Activated CD4-positive, alpha-beta memory T cell treated with anti-CD3 and anti-CD28 coated beads for 36 hours (primary cell): Measurements from ENCODE around the gene N4BP2. TPM values are rescaled to one million over a fixed set of nuclear protein-coding genes. Genes with fewer than 3 reads are reported as not detected.
"Not testable (repeated sequence)": the region's sequence is repeated elsewhere in the genome, so short reads cannot be mapped to it uniquely, and the experiment has no call there.

Experiments
- CTCF ChIA-PET: fragments of 350-600 bp; sonication (Branson Sonifier 250); formaldehyde crosslinking; loops from one replicate; lab custom pipeline; 2021; ENCODE audit warnings: antibody characterized with exemption, inconsistent platforms; lab: Charles Lee
- POLR2A ChIA-PET: fragments of 350-600 bp; sonication (Branson Sonifier 250); formaldehyde crosslinking; loops from one replicate; lab custom pipeline; 2021; ENCODE audit warnings: antibody characterized with exemption; lab: Charles Lee
- DNase-seq: peaks from one replicate; pipeline ENCODE4 v3.0.0-alpha.2; 2020
- H3K27ac Mint-ChIP-seq: one replicate; pipeline ENCODE4 v1.8.0; 2021; ENCODE audit warnings: mixed read lengths
- H3K27me3 Mint-ChIP-seq: one replicate; pipeline ENCODE4 v1.8.0; 2021; ENCODE audit warnings: mixed read lengths
- H3K36me3 Mint-ChIP-seq: one replicate; pipeline ENCODE4 v1.8.0; 2021; ENCODE audit warnings: mixed read lengths
- H3K4me1 Mint-ChIP-seq: one replicate; pipeline ENCODE4 v1.8.0; 2021; ENCODE audit warnings: low read depth, mixed read lengths
- H3K4me3 Mint-ChIP-seq: one replicate; pipeline ENCODE4 v1.8.0; 2021; ENCODE audit warnings: mild to moderate bottlenecking, mixed read lengths
- H3K9me3 Mint-ChIP-seq: one replicate; pipeline ENCODE4 v1.8.0; 2021; ENCODE audit warnings: mixed read lengths
- intact Hi-C: fragments of 100-400 bp; cut with micrococcal nuclease; formaldehyde crosslinking; loops from one replicate; pipeline ENCODE4 v1.15.1; 2023
- total RNA-seq, 2 experiments: library from RNA; stranded (reverse); gene quantifications; one replicate each; pipeline ENCODE4 v1.2.3, GENCODE V29; 2021

The N4BP2 gene
- total RNA-seq, 2 experiments from 2014 or later: 19.3 to 21.9 TPM

- peaks cover 11% of the 10 kb centered on the region for H3K4me1 Mint-ChIP-seq
- H3K27me3 Mint-ChIP-seq, H3K9me3 Mint-ChIP-seq, H3K27ac Mint-ChIP-seq, POLR2A ChIA-PET, DNase-seq, intact Hi-C loops, H3K36me3 Mint-ChIP-seq, CTCF ChIA-PET, H3K4me3 Mint-ChIP-seq: not testable (repeated sequence)
Measured at GRCh38 chr4:40093400-40093799, 36.8 kb downstream of the N4BP2 start.

- Mint-ChIP-seq H3K27ac (no peak overlapping the region), H3K27me3 (no peaks in the 10 kb centered on the region), H3K36me3 (peaks cover 16% of the 10 kb centered on the region), H3K4me1 (peaks cover 7% of the 10 kb centered on the region), H3K9me3 (no peaks in the 10 kb centered on the region), H3K4me3 (no peak overlapping the region)
- ChIA-PET CTCF (no interaction called here), POLR2A (no interaction called here)
- DNase-seq: no peak
- intact Hi-C loops: no loop called here
Measured at GRCh38 chr4:40099010-40099409, 42.4 kb downstream of the N4BP2 start.

- POLR2A ChIA-PET, CTCF ChIA-PET, H3K9me3 Mint-ChIP-seq, DNase-seq, H3K4me3 Mint-ChIP-seq, H3K27me3 Mint-ChIP-seq, intact Hi-C loops, H3K4me1 Mint-ChIP-seq, H3K27ac Mint-ChIP-seq: not testable (repeated sequence)
- peaks cover 17% of the 10 kb centered on the region for H3K36me3 Mint-ChIP-seq
Measured at GRCh38 chr4:40107150-40107549, 50.5 kb downstream of the N4BP2 start.

DNA sequence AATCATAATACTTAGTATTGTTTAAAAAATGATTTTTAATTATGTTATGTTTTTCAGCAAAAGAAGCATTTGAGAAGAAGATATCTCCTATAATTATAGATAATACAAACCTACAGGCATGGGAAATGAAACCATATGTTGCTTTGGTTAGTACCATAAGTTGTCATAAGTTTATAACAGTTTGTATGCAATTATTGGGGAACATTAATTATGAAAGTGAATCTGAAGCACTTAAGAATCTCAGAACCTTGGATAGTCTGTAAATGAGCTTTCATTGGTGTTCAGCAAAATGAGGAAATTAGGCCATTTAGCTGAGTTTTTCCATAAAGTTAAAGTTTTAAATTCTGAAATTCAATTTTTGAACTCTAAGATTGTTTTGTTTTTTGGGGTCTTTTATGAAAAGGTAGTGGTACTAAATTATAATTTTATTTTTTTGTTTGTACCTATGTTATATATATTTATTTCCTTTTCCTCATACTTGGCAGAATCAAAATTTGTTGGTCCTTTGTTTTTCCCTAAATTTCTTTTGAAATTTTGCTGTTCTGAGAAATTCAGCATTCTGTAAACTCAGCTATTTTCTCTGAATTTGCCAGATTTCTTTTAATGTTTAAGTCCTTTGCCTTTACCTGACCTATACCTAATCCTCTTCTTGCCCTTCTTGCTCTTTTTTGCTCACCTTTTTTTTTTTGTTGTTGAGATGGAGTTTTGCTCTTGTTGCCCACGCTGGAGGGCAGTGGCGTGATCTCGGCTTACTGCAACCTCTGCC is 55.6 kb downstream of the N4BP2 start:
- POLR2A ChIA-PET: no interaction called here

GRCh38 chr4:40114206-40114605 is 57.6 kb downstream of the N4BP2 start:
- Mint-ChIP-seq H3K9me3 (no peaks in the 10 kb centered on the region), H3K36me3 (peaks cover 5% of the 10 kb centered on the region), H3K4me1 (no peaks in the 10 kb centered on the region), H3K27ac (no peak overlapping the region), H3K4me3 (no peak overlapping the region), H3K27me3 (no peaks in the 10 kb centered on the region)
- DNase-seq: no peak
- POLR2A ChIA-PET: no interaction called here
- CTCF ChIA-PET: no interaction called here
- intact Hi-C loops: no loop called here

More for the DNA sequence above, 55.6 kb downstream of the N4BP2 start:
- no peaks in the 10 kb centered on the region for H3K4me1 Mint-ChIP-seq
- no peak overlapping the region for H3K4me3 Mint-ChIP-seq
- H3K36me3 Mint-ChIP-seq: peaks cover 2% of the 10 kb centered on the region
- CTCF ChIA-PET: no interaction called here
- H3K27me3 Mint-ChIP-seq: no peaks in the 10 kb centered on the region
- H3K27ac Mint-ChIP-seq: no peak overlapping the region
- no peaks in the 10 kb centered on the region for H3K9me3 Mint-ChIP-seq
- intact Hi-C loops: no loop called here
- no peak for DNase-seq

- intact Hi-C loops: no loop called here
- DNase-seq: no peak
- POLR2A ChIA-PET: no interaction called here
- no peaks in the 10 kb centered on the region for H3K27me3 Mint-ChIP-seq
- CTCF ChIA-PET: interaction anchor here (1.6 kb wide), 1 partner anchor 207 kb away, joined by 5 read pairs; no protein-coding TSS in a partner anchor
- H3K36me3 Mint-ChIP-seq: peaks cover 11% of the 10 kb centered on the region
- peaks cover 34% of the 10 kb centered on the region for H3K4me1 Mint-ChIP-seq
- no peaks in the 10 kb centered on the region for H3K9me3 Mint-ChIP-seq
- no peak overlapping the region for H3K27ac Mint-ChIP-seq
- no peak overlapping the region for H3K4me3 Mint-ChIP-seq
Measured at GRCh38 chr4:40118861-40119260, 62.2 kb downstream of the N4BP2 start.

DNA sequence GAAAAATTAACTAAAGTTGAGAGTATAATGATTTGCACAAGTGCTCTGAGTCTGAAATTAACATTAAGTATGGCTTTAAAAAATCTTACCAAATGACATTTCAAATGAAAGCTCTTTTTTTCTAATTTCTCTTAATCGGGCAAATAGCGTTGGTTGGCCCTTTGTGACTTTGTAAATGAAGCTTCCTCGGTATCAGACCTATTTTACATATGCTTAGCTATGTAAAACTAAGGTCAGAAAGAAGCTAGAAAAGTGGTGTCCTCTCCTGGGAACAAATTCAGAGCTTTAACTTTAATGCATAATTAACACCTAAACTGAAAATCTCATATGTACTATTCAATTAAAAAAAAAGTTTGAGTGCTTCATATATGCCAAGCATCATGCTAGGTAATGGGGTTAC is 62.7 kb downstream of the N4BP2 start:
- Mint-ChIP-seq H3K4me1 (peaks cover 34% of the 10 kb centered on the region), H3K27me3 (no peaks in the 10 kb centered on the region), H3K36me3 (peaks cover 11% of the 10 kb centered on the region), H3K4me3 (no peak overlapping the region), H3K27ac (no peak overlapping the region), H3K9me3 (no peaks in the 10 kb centered on the region)
- DNase-seq: no peak
- ChIA-PET POLR2A (no interaction called here), CTCF (interaction anchor here (1.6 to 1.7 kb wide), 2 partner anchors 31 to 206 kb away, joined by 5 read pairs; no protein-coding TSS in a partner anchor)
- intact Hi-C loops: no loop called here

- Mint-ChIP-seq H3K9me3 (no peaks in the 10 kb centered on the region), H3K27me3 (no peaks in the 10 kb centered on the region), H3K4me3 (no peak overlapping the region), H3K36me3 (peaks cover 13% of the 10 kb centered on the region), H3K27ac (peak overlapping the region; percentile 16), H3K4me1 (peaks cover 44% of the 10 kb centered on the region)
- intact Hi-C loops: loop anchor here (5.0 to 10.0 kb wide), 2 partner anchors 63 to 64 kb away; partner anchors contain the start of gene N4BP2
- POLR2A ChIA-PET: interaction anchor here (1.1 kb wide), 1 partner anchor 66 kb away, joined by 4 read pairs; the partner anchor contains the start of gene N4BP2
- peak; percentile 35 for DNase-seq
- CTCF ChIA-PET: interaction anchor here (0.6 to 2.0 kb wide), 4 partner anchors 63 to 204 kb away, joined by 3 to 6 read pairs (median 3); no protein-coding TSS in a partner anchor
Measured at GRCh38 chr4:40121515-40121914, 64.9 kb downstream of the N4BP2 start.

GRCh38 chr4:40122941-40123340 is 66.3 kb downstream of the N4BP2 start:
- Mint-ChIP-seq H3K27me3 (no peaks in the 10 kb centered on the region), H3K9me3 (no peaks in the 10 kb centered on the region), H3K36me3 (peaks cover 13% of the 10 kb centered on the region), H3K27ac (peak overlapping the region; percentile 57), H3K4me1 (peaks cover 44% of the 10 kb centered on the region), H3K4me3 (no peak overlapping the region)
- POLR2A ChIA-PET: no interaction called here
- intact Hi-C loops: loop anchor here (5.0 to 10.0 kb wide), 2 partner anchors 62 to 66 kb away; partner anchors contain the start of gene N4BP2
- DNase-seq: no peak
- CTCF ChIA-PET: interaction anchor here (0.7 to 1.2 kb wide), 3 partner anchors 62 to 392 kb away, joined by 3 to 5 read pairs (median 3); no protein-coding TSS in a partner anchor

DNA sequence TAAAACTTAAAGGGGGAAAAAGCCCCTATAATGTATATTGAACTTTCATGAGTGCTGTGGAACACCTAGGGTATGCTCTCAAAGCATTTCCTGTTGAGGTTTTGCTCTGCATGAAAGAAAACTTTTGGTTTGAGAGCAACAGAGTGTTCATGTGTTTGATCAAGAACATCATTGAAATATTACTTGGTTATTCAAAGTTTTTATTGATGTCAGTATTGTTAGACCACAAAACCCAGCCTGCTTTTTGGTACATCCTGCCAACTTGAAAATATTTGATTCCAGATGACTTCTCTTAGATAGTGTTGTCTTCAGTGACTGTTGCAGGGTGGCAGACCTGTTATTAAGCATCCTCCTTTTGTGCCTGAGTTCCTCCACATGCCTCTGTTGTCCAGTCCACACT is 68.0 kb downstream of the N4BP2 start:
- Mint-ChIP-seq H3K27me3 (no peaks in the 10 kb centered on the region), H3K27ac (peak overlapping the region; percentile 72), H3K36me3 (peaks cover 8% of the 10 kb centered on the region), H3K4me3 (no peak overlapping the region), H3K9me3 (no peaks in the 10 kb centered on the region), H3K4me1 (peaks cover 44% of the 10 kb centered on the region)
- CTCF ChIA-PET: no interaction called here
- intact Hi-C loops: loop anchor here (5.0 to 10.0 kb wide), 2 partner anchors 60 to 67 kb away; partner anchors contain the start of gene N4BP2
- no peak for DNase-seq
- POLR2A ChIA-PET: no interaction called here

DNA sequence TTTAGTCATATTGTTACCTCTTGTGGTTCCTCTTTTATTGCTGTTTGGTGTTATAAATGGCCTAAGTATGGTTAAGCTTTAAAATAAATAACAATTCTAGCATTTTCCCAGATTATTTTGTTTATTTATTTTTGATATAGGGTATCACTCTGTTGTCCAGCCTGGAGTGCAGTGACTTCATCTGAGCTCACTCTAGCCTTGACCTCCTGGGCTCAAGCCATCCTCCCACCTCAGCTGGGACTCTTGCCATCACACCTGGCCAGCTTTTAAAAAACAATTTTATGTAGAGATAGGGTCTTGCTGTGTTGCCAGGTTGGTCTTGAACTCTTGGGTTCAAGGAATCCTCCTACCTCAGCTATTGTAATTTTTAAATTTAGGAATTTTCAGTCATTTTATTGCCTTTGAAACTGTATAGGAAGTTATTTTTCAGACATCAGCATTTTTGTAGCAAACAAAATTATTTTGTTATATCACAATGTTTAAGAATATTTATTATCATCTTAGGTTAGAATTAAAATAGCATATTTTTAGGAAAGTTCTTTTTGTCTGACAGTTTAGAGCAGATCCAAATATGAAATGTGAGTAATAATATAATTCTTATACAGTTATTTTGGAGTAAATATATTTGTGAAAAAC is 73.9 kb downstream of the N4BP2 start:
- ChIA-PET POLR2A (no interaction called here), CTCF (interaction anchor here (0.9 to 1.6 kb wide), 3 partner anchors 19 to 187 kb away, joined by 3 to 5 read pairs (median 5); no protein-coding TSS in a partner anchor)
- H3K27me3 Mint-ChIP-seq: no peaks in the 10 kb centered on the region
- peaks cover under 1% of the 10 kb centered on the region for H3K4me1 Mint-ChIP-seq
- DNase-seq: no peak
- no peak overlapping the region for H3K27ac Mint-ChIP-seq
- no peak overlapping the region for H3K4me3 Mint-ChIP-seq
- no peaks in the 10 kb centered on the region for H3K9me3 Mint-ChIP-seq
- peaks cover 2% of the 10 kb centered on the region for H3K36me3 Mint-ChIP-seq
- intact Hi-C loops: no loop called here

- Mint-ChIP-seq H3K9me3 (no peaks in the 10 kb centered on the region), H3K36me3 (peaks cover 12% of the 10 kb centered on the region), H3K4me3 (no peak overlapping the region), H3K27me3 (no peaks in the 10 kb centered on the region), H3K27ac (no peak overlapping the region), H3K4me1 (peaks cover 5% of the 10 kb centered on the region)
- POLR2A ChIA-PET: interaction anchor here (0.6 kb wide), 1 partner anchor 306 kb away, joined by 4 read pairs; no protein-coding TSS in a partner anchor
- CTCF ChIA-PET: interaction anchor here (0.9 to 1.7 kb wide), 3 partner anchors 177 to 193 kb away, joined by 3 to 4 read pairs (median 3); no protein-coding TSS in a partner anchor
- DNase-seq: no peak
- intact Hi-C loops: no loop called here
Measured at GRCh38 chr4:40132816-40133215, 76.2 kb downstream of the N4BP2 start.
